WTC11 (cell line): ENCODE results near the gene TLE4. TPM values are rescaled to one million over a fixed set of nuclear protein-coding genes. Genes with fewer than 3 reads are reported as not detected.

Experiments used
- ATAC-seq: fragments of 200-7000 bp; cut with Tn5 transposase; 2 replicates; pipeline ENCODE4 v1.10.0; 2021; ENCODE audit warnings: mild to moderate bottlenecking, moderate library complexity
- CTCF ChIA-PET: fragments of 300-600 bp; sonication (Branson Sonifier 250); formaldehyde crosslinking; loops from one replicate; lab custom pipeline; 2021; ENCODE audit warnings: antibody characterized with exemption; lab: Charles Lee
- POLR2A ChIA-PET: fragments of 350-600 bp; sonication (Branson Sonifier 250); formaldehyde crosslinking; loops from one replicate; lab custom pipeline; 2021; ENCODE audit warnings: antibody characterized with exemption; lab: Charles Lee
- DNase-seq: peaks from one replicate; pipeline ENCODE4 v3.0.0; 2021; ENCODE audit warnings: low spot score
- H3K27ac Mint-ChIP-seq: 2 replicates; pipeline ENCODE4 v1.8.0; 2021; ENCODE audit warnings: mixed read lengths
- H3K27me3 Mint-ChIP-seq: 2 replicates; pipeline ENCODE4 v1.8.0; 2021; ENCODE audit warnings: low read depth, mild to moderate bottlenecking, moderate library complexity, mixed read lengths
- H3K36me3 Mint-ChIP-seq: 2 replicates; pipeline ENCODE4 v1.8.0; 2021; ENCODE audit warnings: mixed read lengths
- H3K4me1 Mint-ChIP-seq: 2 replicates; pipeline ENCODE4 v1.8.0; 2022; ENCODE audit warnings: mixed read lengths
- H3K4me3 Mint-ChIP-seq: 2 replicates; pipeline ENCODE4 v1.8.0; 2021; ENCODE audit warnings: mild to moderate bottlenecking, moderate library complexity, mixed read lengths
- H3K9me3 Mint-ChIP-seq: 2 replicates; pipeline ENCODE4 v1.8.0; 2021; ENCODE audit warnings: mixed read lengths
- ETV6 ChIP-seq: sonication (generic); formaldehyde crosslinking; IDR thresholded peaks from 2 replicates; pipeline ENCODE4 v1.8.1; 2022; ENCODE audit warnings: mild to moderate bottlenecking, missing genetic modification reagents
- FOXK1 ChIP-seq: sonication (generic); formaldehyde crosslinking; IDR thresholded peaks from 2 replicates; pipeline ENCODE4 v1.8.0; 2022; ENCODE audit warnings: mild to moderate bottlenecking, moderate library complexity, missing genetic modification reagents
- NFE2L1 ChIP-seq: sonication (generic); formaldehyde crosslinking; IDR thresholded peaks from 2 replicates; pipeline ENCODE4 v1.8.1; 2023; ENCODE audit warnings: missing genetic modification reagents
- NR1H2 ChIP-seq: sonication (generic); formaldehyde crosslinking; IDR thresholded peaks from 2 replicates; pipeline ENCODE4 v1.9.0; 2021; ENCODE audit warnings: mild to moderate bottlenecking, moderate library complexity, missing genetic modification reagents
- OVOL2 ChIP-seq: fragments of 250-450 bp; sonication (Bioruptor Pico); IDR thresholded peaks from 2 replicates; pipeline ENCODE4 v1.9.0; 2021; ENCODE audit warnings: mild to moderate bottlenecking, borderline replicate concordance
- PRDM15 ChIP-seq: sonication (generic); formaldehyde crosslinking; IDR thresholded peaks from 2 replicates; pipeline ENCODE4 v1.8.0; 2022; ENCODE audit warnings: missing genetic modification reagents
- SMAD3 ChIP-seq: sonication (generic); formaldehyde crosslinking; IDR thresholded peaks from 2 replicates; pipeline ENCODE4 v1.8.0; 2022; ENCODE audit warnings: missing genetic modification reagents, mild to moderate bottlenecking, borderline replicate concordance
- ZBTB21 ChIP-seq: sonication (generic); formaldehyde crosslinking; IDR thresholded peaks from 2 replicates; pipeline ENCODE4 v1.8.1; 2023; ENCODE audit warnings: mild to moderate bottlenecking, missing genetic modification reagents, borderline replicate concordance
- ZNF219 ChIP-seq: sonication (generic); formaldehyde crosslinking; IDR thresholded peaks from 2 replicates; pipeline ENCODE4 v1.8.0; 2023; ENCODE audit warnings: missing genetic modification reagents, mild to moderate bottlenecking, borderline replicate concordance
- ZNF671 ChIP-seq: fragments of 250-450 bp; sonication (Bioruptor Pico); IDR thresholded peaks from 2 replicates; pipeline ENCODE4 v1.8.0; 2021; ENCODE audit warnings: mild to moderate bottlenecking
- total RNA-seq: library from RNA; stranded (reverse); gene quantifications from 3 replicates; pipeline ENCODE4 v1.2.3, GENCODE V29; 2021
- TF ChIP-seq, protein P1 (sequence below): sonication (generic); formaldehyde crosslinking; IDR thresholded peaks from 2 replicates; pipeline ENCODE4 v1.8.0; 2022; ENCODE audit warnings: mild to moderate bottlenecking, missing genetic modification reagents
- TF ChIP-seq, protein P2 (sequence below): sonication (generic); formaldehyde crosslinking; IDR thresholded peaks from 2 replicates; pipeline ENCODE4 v1.8.0; 2022; ENCODE audit warnings: mild to moderate bottlenecking, missing genetic modification reagents
- TF ChIP-seq, protein P3 (sequence below): sonication (generic); formaldehyde crosslinking; IDR thresholded peaks from 2 replicates; pipeline ENCODE4 v1.8.0; 2023; ENCODE audit warnings: mild to moderate bottlenecking, missing genetic modification reagents
- TF ChIP-seq, protein P4 (sequence below): fragments of 250-450 bp; sonication (Bioruptor Pico); IDR thresholded peaks from 2 replicates; pipeline ENCODE4 v1.9.0; 2021; ENCODE audit warnings: mild to moderate bottlenecking
- TF ChIP-seq, protein P5 (sequence below): fragments of 250-450 bp; sonication (Bioruptor Pico); IDR thresholded peaks from 2 replicates; pipeline ENCODE4 v1.8.0; 2021; ENCODE audit warnings: mild to moderate bottlenecking
- TF ChIP-seq, protein P6 (sequence below): sonication (generic); formaldehyde crosslinking; IDR thresholded peaks from 2 replicates; pipeline ENCODE4 v1.8.1; 2022; ENCODE audit warnings: missing genetic modification reagents, borderline replicate concordance
- TF ChIP-seq, protein P7 (sequence below): sonication (generic); formaldehyde crosslinking; IDR thresholded peaks from 2 replicates; pipeline ENCODE4 v1.8.0; 2022; ENCODE audit warnings: mild to moderate bottlenecking, missing genetic modification reagents

Gene TLE4
- total RNA-seq, 1 experiment from 2014 or later, result 48.1 TPM

- no peak for TF ChIP-seq ZNF219 (CRISPR knock-in tag)
- TF ChIP-seq NFE2L1, result 0 out of 2 replicates have a peak, but pooled peaks have one; percentile 48
- TF ChIP-seq, protein P1, sequence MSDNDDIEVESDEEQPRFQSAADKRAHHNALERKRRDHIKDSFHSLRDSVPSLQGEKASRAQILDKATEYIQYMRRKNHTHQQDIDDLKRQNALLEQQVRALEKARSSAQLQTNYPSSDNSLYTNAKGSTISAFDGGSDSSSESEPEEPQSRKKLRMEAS (CRISPR knock-in tag), result peak; percentile 48; the same call in 1 of the 2 replicates
- no peak for TF ChIP-seq ZBTB21
- TF ChIP-seq PRDM15 (CRISPR knock-in tag), result no peak
- no peak for TF ChIP-seq SMAD3 (CRISPR knock-in tag)
- TF ChIP-seq, protein P2, sequence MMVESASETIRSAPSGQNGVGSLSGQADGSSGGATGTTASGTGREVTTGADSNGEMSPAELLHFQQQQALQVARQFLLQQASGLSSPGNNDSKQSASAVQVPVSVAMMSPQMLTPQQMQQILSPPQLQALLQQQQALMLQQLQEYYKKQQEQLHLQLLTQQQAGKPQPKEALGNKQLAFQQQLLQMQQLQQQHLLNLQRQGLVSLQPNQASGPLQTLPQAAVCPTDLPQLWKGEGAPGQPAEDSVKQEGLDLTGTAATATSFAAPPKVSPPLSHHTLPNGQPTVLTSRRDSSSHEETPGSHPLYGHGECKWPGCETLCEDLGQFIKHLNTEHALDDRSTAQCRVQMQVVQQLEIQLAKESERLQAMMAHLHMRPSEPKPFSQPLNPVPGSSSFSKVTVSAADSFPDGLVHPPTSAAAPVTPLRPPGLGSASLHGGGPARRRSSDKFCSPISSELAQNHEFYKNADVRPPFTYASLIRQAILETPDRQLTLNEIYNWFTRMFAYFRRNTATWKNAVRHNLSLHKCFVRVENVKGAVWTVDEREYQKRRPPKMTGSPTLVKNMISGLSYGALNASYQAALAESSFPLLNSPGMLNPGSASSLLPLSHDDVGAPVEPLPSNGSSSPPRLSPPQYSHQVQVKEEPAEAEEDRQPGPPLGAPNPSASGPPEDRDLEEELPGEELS (CRISPR knock-in tag), result no peak
- TF ChIP-seq, protein P3, sequence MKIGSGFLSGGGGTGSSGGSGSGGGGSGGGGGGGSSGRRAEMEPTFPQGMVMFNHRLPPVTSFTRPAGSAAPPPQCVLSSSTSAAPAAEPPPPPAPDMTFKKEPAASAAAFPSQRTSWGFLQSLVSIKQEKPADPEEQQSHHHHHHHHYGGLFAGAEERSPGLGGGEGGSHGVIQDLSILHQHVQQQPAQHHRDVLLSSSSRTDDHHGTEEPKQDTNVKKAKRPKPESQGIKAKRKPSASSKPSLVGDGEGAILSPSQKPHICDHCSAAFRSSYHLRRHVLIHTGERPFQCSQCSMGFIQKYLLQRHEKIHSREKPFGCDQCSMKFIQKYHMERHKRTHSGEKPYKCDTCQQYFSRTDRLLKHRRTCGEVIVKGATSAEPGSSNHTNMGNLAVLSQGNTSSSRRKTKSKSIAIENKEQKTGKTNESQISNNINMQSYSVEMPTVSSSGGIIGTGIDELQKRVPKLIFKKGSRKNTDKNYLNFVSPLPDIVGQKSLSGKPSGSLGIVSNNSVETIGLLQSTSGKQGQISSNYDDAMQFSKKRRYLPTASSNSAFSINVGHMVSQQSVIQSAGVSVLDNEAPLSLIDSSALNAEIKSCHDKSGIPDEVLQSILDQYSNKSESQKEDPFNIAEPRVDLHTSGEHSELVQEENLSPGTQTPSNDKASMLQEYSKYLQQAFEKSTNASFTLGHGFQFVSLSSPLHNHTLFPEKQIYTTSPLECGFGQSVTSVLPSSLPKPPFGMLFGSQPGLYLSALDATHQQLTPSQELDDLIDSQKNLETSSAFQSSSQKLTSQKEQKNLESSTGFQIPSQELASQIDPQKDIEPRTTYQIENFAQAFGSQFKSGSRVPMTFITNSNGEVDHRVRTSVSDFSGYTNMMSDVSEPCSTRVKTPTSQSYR (CRISPR knock-in tag), result no peak
- no peak for TF ChIP-seq OVOL2 (CRISPR knock-in tag)
- no peak; the same call in 1 of the 2 replicates for TF ChIP-seq FOXK1
- TF ChIP-seq, protein P4, sequence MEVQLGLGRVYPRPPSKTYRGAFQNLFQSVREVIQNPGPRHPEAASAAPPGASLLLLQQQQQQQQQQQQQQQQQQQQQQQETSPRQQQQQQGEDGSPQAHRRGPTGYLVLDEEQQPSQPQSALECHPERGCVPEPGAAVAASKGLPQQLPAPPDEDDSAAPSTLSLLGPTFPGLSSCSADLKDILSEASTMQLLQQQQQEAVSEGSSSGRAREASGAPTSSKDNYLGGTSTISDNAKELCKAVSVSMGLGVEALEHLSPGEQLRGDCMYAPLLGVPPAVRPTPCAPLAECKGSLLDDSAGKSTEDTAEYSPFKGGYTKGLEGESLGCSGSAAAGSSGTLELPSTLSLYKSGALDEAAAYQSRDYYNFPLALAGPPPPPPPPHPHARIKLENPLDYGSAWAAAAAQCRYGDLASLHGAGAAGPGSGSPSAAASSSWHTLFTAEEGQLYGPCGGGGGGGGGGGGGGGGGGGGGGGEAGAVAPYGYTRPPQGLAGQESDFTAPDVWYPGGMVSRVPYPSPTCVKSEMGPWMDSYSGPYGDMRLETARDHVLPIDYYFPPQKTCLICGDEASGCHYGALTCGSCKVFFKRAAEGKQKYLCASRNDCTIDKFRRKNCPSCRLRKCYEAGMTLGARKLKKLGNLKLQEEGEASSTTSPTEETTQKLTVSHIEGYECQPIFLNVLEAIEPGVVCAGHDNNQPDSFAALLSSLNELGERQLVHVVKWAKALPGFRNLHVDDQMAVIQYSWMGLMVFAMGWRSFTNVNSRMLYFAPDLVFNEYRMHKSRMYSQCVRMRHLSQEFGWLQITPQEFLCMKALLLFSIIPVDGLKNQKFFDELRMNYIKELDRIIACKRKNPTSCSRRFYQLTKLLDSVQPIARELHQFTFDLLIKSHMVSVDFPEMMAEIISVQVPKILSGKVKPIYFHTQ (CRISPR knock-in tag), result no peak
- no peak for TF ChIP-seq NR1H2 (CRISPR knock-in tag)
Measured at GRCh38 chr9:79570448-79571308, 1.1 kb upstream of the TLE4 start (continued).

DNA sequence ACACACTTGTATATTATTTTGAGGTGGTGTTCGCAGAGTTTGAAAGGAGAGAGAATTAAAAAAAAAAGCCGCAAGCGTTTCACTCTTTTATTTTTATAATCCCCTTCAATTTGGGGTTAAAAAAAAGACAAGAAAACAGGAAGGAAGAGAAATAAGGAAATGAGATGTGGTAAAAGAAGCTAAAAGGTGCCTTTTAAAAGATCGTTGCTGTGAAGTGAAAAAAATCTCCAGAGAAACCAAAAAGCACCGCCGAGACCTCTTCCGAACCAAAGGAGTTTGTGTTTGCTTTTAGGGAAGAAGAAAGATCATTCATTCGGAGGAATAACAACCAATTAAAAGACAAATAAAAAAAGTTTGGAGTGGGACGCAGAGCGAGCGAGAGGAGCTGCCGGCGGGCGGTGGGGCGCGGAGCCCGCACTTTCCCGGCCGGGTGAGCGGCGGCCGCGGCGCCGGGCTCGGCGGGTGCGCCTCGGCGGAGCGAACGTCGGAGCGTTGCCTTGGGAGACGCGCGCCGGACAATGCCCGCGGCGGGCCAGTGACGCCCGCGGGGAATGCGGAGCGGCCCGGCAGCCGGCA, 355 bp downstream of the TLE4 start:
- no peaks in the 10 kb centered on the region for H3K9me3 Mint-ChIP-seq
- peaks cover 12% of the 10 kb centered on the region for H3K36me3 Mint-ChIP-seq
- H3K27ac Mint-ChIP-seq, result no peak overlapping the region
- POLR2A ChIA-PET, result interaction anchor here (0.7 to 2.1 kb wide), 14 partner anchors 9 to 1275 kb away, joined by 3 to 15 read pairs (median 3); partner anchors contain the start of gene PSAT1
- CTCF ChIA-PET, result interaction anchor here (0.9 to 2.2 kb wide), 4 partner anchors 93 to 438 kb away, joined by 3 to 8 read pairs (median 4); no protein-coding TSS in a partner anchor
- no peak for ATAC-seq
- H3K27me3 Mint-ChIP-seq, result peaks cover 6% of the 10 kb centered on the region
- no peak overlapping the region for H3K4me3 Mint-ChIP-seq
- no peak for DNase-seq
- peaks cover 25% of the 10 kb centered on the region for H3K4me1 Mint-ChIP-seq
- TF ChIP-seq, protein P5, sequence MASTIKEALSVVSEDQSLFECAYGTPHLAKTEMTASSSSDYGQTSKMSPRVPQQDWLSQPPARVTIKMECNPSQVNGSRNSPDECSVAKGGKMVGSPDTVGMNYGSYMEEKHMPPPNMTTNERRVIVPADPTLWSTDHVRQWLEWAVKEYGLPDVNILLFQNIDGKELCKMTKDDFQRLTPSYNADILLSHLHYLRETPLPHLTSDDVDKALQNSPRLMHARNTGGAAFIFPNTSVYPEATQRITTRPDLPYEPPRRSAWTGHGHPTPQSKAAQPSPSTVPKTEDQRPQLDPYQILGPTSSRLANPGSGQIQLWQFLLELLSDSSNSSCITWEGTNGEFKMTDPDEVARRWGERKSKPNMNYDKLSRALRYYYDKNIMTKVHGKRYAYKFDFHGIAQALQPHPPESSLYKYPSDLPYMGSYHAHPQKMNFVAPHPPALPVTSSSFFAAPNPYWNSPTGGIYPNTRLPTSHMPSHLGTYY (CRISPR knock-in tag), result no peak
- TF ChIP-seq ETV6, result no peak
- TF ChIP-seq, protein P6, sequence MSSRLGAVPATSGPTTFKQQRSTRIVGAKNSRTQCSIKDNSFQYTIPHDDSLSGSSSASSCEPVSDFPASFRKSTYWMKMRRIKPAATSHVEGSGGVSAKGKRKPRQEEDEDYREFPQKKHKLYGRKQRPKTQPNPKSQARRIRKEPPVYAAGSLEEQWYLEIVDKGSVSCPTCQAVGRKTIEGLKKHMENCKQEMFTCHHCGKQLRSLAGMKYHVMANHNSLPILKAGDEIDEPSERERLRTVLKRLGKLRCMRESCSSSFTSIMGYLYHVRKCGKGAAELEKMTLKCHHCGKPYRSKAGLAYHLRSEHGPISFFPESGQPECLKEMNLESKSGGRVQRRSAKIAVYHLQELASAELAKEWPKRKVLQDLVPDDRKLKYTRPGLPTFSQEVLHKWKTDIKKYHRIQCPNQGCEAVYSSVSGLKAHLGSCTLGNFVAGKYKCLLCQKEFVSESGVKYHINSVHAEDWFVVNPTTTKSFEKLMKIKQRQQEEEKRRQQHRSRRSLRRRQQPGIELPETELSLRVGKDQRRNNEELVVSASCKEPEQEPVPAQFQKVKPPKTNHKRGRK, result no peak
- no peak for TF ChIP-seq ZNF671
- TF ChIP-seq, protein P7, sequence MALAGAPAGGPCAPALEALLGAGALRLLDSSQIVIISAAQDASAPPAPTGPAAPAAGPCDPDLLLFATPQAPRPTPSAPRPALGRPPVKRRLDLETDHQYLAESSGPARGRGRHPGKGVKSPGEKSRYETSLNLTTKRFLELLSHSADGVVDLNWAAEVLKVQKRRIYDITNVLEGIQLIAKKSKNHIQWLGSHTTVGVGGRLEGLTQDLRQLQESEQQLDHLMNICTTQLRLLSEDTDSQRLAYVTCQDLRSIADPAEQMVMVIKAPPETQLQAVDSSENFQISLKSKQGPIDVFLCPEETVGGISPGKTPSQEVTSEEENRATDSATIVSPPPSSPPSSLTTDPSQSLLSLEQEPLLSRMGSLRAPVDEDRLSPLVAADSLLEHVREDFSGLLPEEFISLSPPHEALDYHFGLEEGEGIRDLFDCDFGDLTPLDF, result no peak
